Stimulated activated naive B cell treated with anti-CD40 and anti-IgM and Interleukin-4, amounts not matched to agents 10 μg/mL and 1 μg/mL and 100 μg/mL, for 72 hours (primary cell): ENCODE results near the gene FANCF.

ENCODE experiments used
- ATAC-seq, 2 donors: fragments of 150-1000 bp; cut with Tn5 transposase; replicated peaks; 2 replicates each; pipeline ENCODE4 v1.10.0; 2021; ENCODE audit warnings: moderate library complexity in 1 of 2
- DNase-seq: peaks from one replicate; pipeline ENCODE4 v3.0.0; 2021
- H3K27ac Mint-ChIP-seq: one replicate; pipeline ENCODE4 v1.8.0; 2022; ENCODE audit warnings: mild to moderate bottlenecking, mixed read lengths
- H3K27me3 Mint-ChIP-seq, 2 donors: one replicate each; pipeline ENCODE4 v1.8.0; 2022; ENCODE audit warnings: mixed read lengths in 2 of 2
- H3K36me3 Mint-ChIP-seq, 2 donors: one replicate each; pipeline ENCODE4 v1.8.0; 2022; ENCODE audit warnings: mixed read lengths in 2 of 2, mild to moderate bottlenecking in 1 of 2
- H3K4me1 Mint-ChIP-seq, 2 donors: one replicate each; pipeline ENCODE4 v1.8.0; 2022; ENCODE audit warnings: mixed read lengths in 2 of 2, mild to moderate bottlenecking in 1 of 2
- H3K4me3 Mint-ChIP-seq, 2 donors: one replicate each; pipeline ENCODE4 v1.8.0; 2022; ENCODE audit warnings: mild to moderate bottlenecking in 2 of 2, mixed read lengths in 2 of 2, moderate library complexity in 1 of 2
- H3K9me3 Mint-ChIP-seq, 2 donors: one replicate each; pipeline ENCODE4 v1.8.0; 2022; ENCODE audit warnings: mixed read lengths in 2 of 2, mild to moderate bottlenecking in 1 of 2

FANCF gene

DNA sequence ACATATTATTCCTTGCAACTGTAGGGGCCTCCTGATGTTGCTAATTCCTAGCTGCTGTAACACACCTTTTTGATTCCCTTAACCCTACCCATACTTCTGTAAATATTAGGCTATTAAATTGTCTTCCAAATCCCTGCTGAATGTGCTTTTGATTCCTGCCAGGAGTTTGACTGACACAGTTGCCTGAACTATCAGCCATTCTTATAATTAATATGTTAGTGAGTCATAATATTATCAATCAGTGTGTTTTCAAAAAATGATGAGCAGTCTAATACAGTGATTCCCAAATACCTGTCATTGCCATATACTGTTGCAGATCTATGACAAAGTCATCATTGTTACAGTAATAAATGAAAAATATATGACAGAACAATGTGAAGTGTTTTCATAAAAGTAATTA is 15.9 kb upstream of the FANCF start:
- no peak for ATAC-seq
- DNase-seq: no peak
- Mint-ChIP-seq H3K27me3 (no peaks in the 10 kb centered on the region), H3K36me3 (no peaks in the 10 kb centered on the region), H3K27ac (no peak overlapping the region), H3K4me1 (no peaks in the 10 kb centered on the region), H3K4me3 (no peak overlapping the region), H3K9me3 (no peaks in the 10 kb centered on the region)

DNA sequence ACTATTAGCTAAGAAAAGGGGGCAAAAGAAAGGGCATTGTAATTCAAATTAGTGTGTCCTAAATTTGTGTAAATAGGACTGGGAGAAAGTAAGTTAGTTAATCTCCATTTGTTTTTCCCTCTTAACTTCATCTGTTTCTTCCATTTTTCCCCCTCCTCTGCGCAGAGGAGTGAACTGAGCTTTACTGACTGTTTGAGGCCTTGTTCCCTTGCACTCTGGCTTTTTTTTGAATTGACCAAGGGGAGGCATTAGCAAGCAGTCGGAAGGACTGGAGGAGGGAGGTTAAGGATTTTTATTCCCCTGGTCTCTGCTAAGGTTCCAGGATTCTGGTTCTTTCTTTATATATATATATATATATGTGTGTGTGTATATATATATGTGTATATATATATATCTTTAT is 15.2 kb upstream of the FANCF start:
- Mint-ChIP-seq H3K27ac (no peak overlapping the region), H3K36me3 (peaks cover 0 to 2% of the 10 kb centered on the region in 2 donors), H3K9me3 (no peaks in the 10 kb centered on the region), H3K4me1 (no peaks in the 10 kb centered on the region), H3K27me3 (no peaks in the 10 kb centered on the region), H3K4me3 (no peak overlapping the region)
- DNase-seq: no peak
- ATAC-seq: no peak

DNA sequence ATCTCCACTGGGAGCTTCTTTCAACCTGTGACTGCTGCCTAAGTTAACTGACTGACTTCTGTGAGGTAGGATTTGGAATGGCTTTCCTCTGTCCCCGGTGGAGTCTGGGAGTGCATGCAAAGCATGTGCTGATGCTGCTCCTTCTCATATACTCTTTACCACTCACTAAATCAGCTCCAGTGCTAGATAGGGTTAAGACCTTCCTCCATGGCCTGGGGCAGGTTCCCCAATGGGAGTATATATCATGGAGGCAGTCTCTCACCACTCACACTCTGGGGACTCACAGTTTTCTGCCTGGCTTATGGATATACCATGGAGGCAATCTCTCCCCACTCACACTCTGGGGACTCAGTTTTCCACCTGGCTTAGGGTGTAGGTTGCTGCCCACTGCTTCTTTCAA is 10.1 kb upstream of the FANCF start:
- ATAC-seq: peak; percentile 25

DNA sequence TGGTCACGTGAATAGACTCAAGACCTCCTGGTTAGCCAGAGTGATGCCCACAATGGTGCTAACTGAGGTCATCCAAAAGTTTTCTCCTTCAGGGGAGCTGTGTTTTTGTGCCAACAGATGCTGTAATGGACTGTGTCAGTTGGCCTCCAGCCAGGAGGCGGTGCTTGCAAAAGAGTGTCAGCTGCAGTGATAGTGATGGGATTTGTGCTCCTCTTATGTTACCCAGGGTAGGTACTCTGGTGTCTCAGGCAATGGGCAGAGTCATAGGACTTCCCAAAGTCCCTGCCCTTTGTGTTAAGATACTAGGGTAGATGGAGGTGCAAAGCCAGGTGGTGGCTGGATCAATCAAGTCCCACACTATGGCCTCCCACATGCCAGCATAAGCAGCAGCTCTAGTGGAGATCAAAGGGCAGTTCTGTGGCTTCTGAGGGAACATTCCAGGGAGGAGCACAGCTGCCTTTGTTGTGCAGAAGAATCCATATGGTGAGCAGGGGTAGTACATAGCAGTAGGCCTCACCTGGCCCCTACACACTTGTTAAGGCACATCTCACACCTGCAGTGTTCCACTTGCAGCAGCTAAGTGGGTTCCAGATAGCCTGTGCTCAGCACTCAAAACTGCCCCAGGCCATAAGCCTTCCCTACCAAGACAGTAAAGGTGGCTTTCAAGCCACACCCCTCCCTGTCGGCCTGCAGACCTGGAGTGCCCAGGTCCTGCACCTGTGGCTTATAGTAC is 9.4 kb upstream of the FANCF start:
- no peaks in the 10 kb centered on the region for H3K27me3 Mint-ChIP-seq
- DNase-seq (no peak), ATAC-seq (peak in 1 of 2 donors; percentile 21)
- H3K36me3 Mint-ChIP-seq: peaks cover 6 to 11% of the 10 kb centered on the region in 2 donors
- H3K27ac Mint-ChIP-seq: no peak overlapping the region
- H3K4me3 Mint-ChIP-seq: no peak overlapping the region
- no peaks in the 10 kb centered on the region for H3K9me3 Mint-ChIP-seq
- peaks cover 0 to 4% of the 10 kb centered on the region in 2 donors for H3K4me1 Mint-ChIP-seq

More for the DNA sequence above, 10.1 kb upstream of the FANCF start:
- Mint-ChIP-seq H3K36me3 (peaks cover 6 to 11% of the 10 kb centered on the region in 2 donors), H3K9me3 (no peaks in the 10 kb centered on the region), H3K27ac (no peak overlapping the region), H3K4me1 (peaks cover 0 to 2% of the 10 kb centered on the region in 2 donors), H3K27me3 (no peaks in the 10 kb centered on the region), H3K4me3 (no peak overlapping the region)
- no peak for DNase-seq

DNA sequence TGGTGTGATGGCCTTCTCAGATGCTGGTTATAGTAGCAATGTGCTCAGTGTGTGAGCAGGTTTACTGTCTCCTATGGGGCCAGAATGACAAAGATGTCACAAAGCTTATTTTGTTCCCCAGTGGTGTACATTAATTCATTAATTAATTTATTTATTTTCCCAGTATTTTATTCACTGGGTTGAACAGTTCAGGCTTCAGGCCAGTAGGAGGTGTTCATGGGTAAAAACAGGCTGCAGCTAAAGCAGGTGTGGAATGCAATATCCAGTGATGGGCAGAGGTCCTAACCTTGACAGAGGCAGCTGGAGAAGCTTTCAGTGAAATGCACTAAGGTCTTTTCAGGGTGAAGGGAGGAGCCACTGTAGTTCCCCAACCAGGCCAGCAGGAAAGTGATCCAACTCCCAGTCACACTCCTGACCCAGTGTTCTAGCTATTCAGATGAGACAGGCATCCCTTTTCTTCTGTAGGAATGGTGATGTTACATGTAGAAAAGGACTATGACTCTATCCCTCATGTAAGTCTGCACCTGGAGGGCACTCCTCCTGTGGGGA is 7.8 kb upstream of the FANCF start:
- ATAC-seq: no peak
- no peak overlapping the region for H3K27ac Mint-ChIP-seq
- no peaks in the 10 kb centered on the region for H3K27me3 Mint-ChIP-seq
- DNase-seq: no peak
- H3K36me3 Mint-ChIP-seq: peaks cover 8 to 14% of the 10 kb centered on the region in 2 donors
- peaks cover 0 to 4% of the 10 kb centered on the region in 2 donors for H3K4me1 Mint-ChIP-seq
- H3K9me3 Mint-ChIP-seq: no peaks in the 10 kb centered on the region
- H3K4me3 Mint-ChIP-seq: no peak overlapping the region

DNA sequence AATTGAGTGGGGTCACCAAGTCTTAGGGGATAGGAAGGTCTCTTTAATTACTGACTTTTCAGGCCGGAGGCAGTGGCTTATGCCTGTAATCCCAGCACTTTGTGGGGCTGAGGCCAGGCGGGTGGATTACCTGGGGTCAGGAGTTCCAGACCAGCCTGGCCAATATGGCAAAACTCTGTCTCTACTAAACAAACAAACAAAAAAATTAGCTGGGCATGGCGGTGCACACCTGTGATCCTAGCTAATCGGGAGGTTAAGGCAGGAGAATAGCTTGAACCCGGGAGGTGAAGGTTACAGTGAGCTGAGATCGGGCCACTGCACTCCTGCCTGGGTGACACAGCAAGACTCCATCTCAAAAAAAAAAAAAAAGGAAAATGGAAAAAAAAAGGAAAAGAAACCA is 1.8 kb upstream of the FANCF start:
- Mint-ChIP-seq H3K4me1 (peaks cover 7 to 14% of the 10 kb centered on the region in 2 donors), H3K4me3 (no peak overlapping the region), H3K27me3 (no peaks in the 10 kb centered on the region), H3K9me3 (no peaks in the 10 kb centered on the region), H3K36me3 (peaks cover 2 to 3% of the 10 kb centered on the region in 2 donors), H3K27ac (no peak overlapping the region)
- no peak for ATAC-seq
- no peak for DNase-seq

DNA sequence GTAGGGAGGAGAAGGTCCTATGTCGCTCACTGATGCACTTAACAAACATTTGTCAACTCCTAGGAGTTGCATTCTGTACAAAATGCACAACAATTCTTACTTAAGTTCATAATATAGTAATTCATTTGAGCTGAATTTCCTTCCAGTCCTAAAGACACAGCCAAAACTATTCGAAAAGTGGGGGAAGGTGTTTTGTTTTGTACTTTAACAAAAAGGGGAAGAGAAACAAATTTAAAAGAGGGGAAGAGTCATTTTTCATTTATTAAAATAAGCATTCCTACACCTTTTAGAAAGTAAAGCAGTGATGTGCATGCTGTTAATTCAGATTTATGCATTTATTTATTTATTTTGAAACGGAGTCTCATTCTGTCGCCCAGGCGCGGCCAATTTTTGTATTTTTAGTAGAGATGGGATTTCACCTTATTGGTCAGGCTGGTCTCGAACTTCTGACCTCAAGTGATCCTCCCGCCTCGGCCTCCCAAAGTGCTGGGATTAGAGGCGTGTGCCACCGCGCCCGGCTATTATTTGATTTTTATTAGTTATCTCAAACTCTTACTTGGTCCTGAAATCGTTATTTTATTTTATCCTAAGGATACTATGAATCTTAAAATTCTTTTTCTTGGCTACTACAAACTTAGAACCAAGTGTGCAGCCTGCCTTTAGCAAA is 1.1 kb upstream of the FANCF start:
- Mint-ChIP-seq H3K4me3 (peak overlapping the region; percentile 55 to 100), H3K27ac (peak overlapping the region; percentile 85)

DNA sequence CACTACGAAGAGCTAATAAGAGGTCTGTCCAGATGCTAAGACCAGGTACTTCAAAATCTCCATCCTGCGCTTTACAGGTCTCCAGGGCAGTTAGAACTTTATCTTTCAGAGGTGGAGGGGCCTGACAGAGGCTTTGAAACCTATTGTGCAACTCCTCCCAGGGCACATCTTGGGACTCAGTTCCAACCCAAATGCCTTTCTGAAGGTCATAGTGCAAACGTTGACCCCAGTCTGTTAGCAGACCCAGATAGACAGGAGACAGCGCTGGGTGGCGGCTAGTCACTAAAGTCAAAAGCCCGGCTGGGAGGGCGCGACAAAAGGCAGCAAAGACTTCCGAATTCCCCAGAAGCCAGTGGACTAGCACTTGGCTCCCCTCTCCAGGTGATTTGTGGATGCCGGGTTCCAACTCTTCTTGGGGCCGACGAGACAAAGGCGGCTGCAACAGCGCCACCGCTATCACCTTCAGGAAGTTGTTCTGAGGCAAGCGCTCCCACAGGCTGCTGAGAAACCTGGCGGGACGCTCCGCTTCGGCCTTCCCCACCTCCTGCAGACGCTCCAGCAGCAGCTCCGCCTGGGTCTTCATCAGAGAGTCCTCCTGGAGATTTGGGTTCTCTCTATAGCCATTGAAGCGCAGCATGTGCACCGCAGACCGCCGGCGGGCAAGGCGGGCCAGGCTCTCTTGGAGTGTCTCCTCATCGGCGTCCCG is 728 bp downstream of the FANCF start:
- peak overlapping the region; percentile 100 for H3K27ac Mint-ChIP-seq
- peak; percentile 56 to 65 for ATAC-seq
- peaks cover 0 to 3% of the 10 kb centered on the region in 2 donors for H3K9me3 Mint-ChIP-seq
- no peak for DNase-seq
- H3K4me1 Mint-ChIP-seq: peaks cover 7 to 30% of the 10 kb centered on the region in 2 donors
- no peaks in the 10 kb centered on the region for H3K27me3 Mint-ChIP-seq
- peaks cover 17 to 21% of the 10 kb centered on the region in 2 donors for H3K36me3 Mint-ChIP-seq
- H3K4me3 Mint-ChIP-seq: peak overlapping the region; percentile 100

More for the DNA sequence above, 1.1 kb upstream of the FANCF start:
- no peak for ATAC-seq
- peaks cover 7 to 15% of the 10 kb centered on the region in 2 donors for H3K4me1 Mint-ChIP-seq
- H3K27me3 Mint-ChIP-seq: no peaks in the 10 kb centered on the region
- H3K36me3 Mint-ChIP-seq: peaks cover 2 to 7% of the 10 kb centered on the region in 2 donors
- no peaks in the 10 kb centered on the region for H3K9me3 Mint-ChIP-seq
- DNase-seq: no peak

DNA sequence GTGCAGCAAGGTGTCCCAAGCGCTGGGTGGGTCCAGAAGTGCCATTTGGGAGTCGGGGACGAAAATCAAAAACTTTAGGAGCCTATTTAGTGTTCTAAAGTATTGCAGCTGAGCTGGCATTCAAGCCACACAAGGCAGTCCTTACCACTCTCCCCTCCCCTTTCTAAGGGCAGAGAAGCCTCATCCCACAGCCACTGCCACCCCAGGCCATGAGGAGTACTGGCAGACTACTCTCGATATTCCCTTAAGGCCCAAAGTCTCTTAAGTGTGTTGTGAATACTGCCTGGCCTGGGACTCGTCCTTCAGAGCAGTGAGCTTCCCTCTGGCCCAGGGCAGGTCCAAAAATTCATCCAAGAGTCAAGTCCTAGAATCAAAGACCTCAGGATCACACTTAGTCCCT is 7.8 kb downstream of the FANCF start:
- peaks cover 3 to 6% of the 10 kb centered on the region in 2 donors for H3K9me3 Mint-ChIP-seq
- DNase-seq (no peak), ATAC-seq (no peak)
- H3K27ac Mint-ChIP-seq: no peak overlapping the region
- peaks cover 16 to 19% of the 10 kb centered on the region in 2 donors for H3K27me3 Mint-ChIP-seq
- peaks cover 24 to 28% of the 10 kb centered on the region in 2 donors for H3K36me3 Mint-ChIP-seq
- peaks cover 3 to 18% of the 10 kb centered on the region in 2 donors for H3K4me1 Mint-ChIP-seq
- H3K4me3 Mint-ChIP-seq: no peak overlapping the region

DNA sequence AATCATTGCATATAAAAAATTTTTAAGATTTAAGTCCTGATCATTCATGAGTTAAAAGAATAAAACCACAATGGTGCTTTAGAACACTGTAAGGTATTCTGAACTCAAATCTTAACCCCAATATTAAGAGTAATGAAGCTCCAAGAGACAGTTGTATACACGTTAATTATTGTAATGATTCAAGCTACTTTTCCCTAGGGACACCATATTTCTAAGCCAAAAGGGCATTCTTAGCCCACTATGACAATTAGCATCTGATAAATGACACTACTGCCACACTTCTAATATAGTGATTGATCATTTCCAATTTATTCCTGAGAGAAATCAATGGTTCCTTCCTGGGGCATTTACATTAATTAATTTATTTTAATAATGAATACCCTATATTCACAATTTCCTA is 21.7 kb downstream of the FANCF start:
- no peak for DNase-seq
- Mint-ChIP-seq H3K27ac (no peak overlapping the region), H3K4me1 (no peaks in the 10 kb centered on the region), H3K9me3 (no peaks in the 10 kb centered on the region), H3K27me3 (peaks cover 0 to 9% of the 10 kb centered on the region in 2 donors), H3K36me3 (no peaks in the 10 kb centered on the region), H3K4me3 (no peak overlapping the region)
- ATAC-seq: no peak

DNA sequence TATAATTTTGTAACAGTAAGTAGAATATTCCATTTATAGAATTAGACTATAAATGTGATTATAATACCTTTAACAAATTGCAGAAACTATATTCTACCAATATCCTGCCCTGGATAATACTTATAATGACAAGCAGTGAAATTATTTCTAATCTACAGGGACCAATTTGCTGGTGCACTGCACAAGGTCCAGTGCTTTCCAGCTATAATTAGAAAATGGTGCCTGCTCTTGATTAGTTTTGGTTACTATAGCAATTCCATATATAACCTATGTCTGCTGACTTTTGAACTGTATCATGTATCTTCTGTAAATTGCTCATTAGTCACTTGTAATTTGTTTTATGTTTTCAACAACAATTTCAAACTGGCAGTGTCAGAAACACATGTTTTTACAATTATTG is 23.1 kb downstream of the FANCF start:
- no peak overlapping the region for H3K4me3 Mint-ChIP-seq
- no peaks in the 10 kb centered on the region for H3K36me3 Mint-ChIP-seq
- no peaks in the 10 kb centered on the region for H3K4me1 Mint-ChIP-seq
- ATAC-seq (no peak), DNase-seq (no peak)
- H3K27me3 Mint-ChIP-seq: peaks cover 0 to 13% of the 10 kb centered on the region in 2 donors
- H3K9me3 Mint-ChIP-seq: no peaks in the 10 kb centered on the region
- H3K27ac Mint-ChIP-seq: no peak overlapping the region

DNA sequence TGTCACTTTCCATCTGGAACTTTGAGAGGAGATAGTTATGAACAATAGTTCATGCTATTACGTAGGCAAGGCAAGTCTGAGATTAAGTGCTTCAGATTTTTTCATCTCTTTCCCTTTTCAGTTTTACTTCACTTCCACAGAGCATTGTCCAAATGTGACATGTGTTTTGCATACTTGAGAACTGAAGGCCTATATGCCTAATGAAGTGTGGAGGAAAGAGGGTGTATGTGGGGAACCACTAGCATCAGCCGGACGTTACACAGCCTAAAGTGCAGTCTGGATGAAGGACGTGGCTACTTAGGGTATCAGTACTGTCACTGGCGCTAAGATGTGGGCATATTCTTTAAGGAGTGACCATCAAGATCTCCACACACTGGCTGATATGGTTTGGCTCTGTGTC is 26.2 kb downstream of the FANCF start:
- no peaks in the 10 kb centered on the region for H3K4me1 Mint-ChIP-seq
- H3K9me3 Mint-ChIP-seq: peaks cover 2 to 4% of the 10 kb centered on the region in 2 donors
- peaks cover 0 to 17% of the 10 kb centered on the region in 2 donors for H3K27me3 Mint-ChIP-seq
- no peak overlapping the region for H3K4me3 Mint-ChIP-seq
- no peaks in the 10 kb centered on the region for H3K36me3 Mint-ChIP-seq
- ATAC-seq (no peak), DNase-seq (no peak)
- H3K27ac Mint-ChIP-seq: no peak overlapping the region

DNA sequence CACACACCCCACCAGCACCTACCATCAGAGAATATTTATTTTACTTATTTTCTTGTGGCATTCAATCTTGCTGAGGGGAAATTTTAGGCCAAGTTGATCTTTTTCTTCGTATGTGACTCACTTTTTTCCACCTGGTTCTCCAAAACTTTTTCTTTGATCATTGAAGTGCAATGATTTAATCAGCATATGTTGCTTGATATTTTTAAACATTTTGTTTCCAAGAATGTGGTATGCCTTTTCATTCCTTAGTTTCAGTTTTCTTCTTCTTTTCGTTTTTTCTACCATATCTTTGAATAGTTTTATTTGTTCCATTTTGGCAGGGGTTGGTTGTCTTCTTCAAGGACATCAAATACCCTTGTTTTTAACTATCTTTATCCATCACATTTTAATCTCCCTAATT is 28.6 kb downstream of the FANCF start:
- no peak for ATAC-seq
- Mint-ChIP-seq H3K27ac (no peak overlapping the region), H3K4me3 (no peak overlapping the region), H3K27me3 (peaks cover 2 to 29% of the 10 kb centered on the region in 2 donors), H3K36me3 (no peaks in the 10 kb centered on the region), H3K4me1 (no peaks in the 10 kb centered on the region), H3K9me3 (peaks cover 2 to 4% of the 10 kb centered on the region in 2 donors)
- DNase-seq: no peak

DNA sequence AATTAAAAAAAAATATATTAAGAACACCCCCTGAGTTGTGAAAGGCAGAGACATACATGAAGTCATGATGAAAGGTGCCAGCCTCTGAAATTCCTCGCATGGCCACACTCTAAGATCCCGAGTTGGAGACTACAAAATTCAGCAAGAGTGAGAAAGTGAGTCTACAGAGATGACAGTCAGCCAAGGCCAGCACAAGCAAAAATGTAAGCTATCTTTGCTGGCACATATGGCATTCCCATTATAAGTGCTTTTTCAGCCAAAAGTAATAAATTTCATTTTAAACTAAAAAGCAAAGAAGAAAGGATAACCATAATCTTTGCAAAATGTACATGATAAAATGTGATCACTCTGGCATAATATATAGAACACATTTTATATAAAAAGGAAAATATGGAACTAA is 40.6 kb downstream of the FANCF start:
- Mint-ChIP-seq H3K4me3 (no peak overlapping the region), H3K4me1 (no peaks in the 10 kb centered on the region), H3K36me3 (no peaks in the 10 kb centered on the region), H3K9me3 (no peaks in the 10 kb centered on the region), H3K27ac (no peak overlapping the region), H3K27me3 (no peaks in the 10 kb centered on the region)
- ATAC-seq (no peak), DNase-seq (no peak)
